Hippocampal formation (tissue), 2 donors: ENCODE measurements around the gene KRT79.
"Not testable (repeated sequence)": the region's sequence is repeated elsewhere in the genome, so short reads cannot be mapped to it uniquely, and the experiment has no call there.

Source experiments
- DNase-seq, 2 donors: peaks; one replicate each; lab custom pipeline; 2025; lab: John Stamatoyannopoulos, UW

KRT79 gene

DNA sequence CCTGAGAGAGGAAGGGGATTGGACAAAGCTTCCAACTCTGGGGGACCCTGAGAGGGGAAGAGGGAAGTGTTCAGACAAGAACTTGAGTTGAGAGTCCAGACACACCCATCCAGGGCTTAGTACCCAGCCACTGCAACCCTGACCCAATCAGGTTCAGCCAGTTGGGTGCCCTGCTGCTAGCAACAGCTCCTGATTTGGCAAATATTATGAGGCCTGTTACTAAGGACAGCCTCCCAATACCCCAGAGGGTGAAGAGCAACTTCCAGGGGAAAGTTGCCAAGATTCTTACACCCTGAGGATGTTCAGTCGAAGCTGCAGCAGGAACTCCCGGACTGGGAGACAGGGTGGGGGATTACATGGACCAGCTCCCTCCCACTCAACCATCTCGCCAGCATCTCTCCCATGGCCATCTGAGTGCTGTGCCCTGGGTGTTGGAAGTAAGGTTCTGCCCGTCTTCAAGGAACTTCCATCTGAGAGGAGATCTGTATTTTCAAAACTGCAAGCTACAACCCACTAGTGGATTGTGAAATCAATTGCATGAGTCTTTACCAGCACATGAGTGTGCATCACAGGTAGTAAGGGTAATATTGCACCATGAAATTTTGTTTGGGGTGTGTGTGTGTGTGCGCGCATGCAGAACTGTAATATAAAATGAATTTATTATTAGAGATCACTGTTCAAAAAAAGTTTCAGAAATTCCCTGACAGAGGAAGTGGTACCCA, 26.2 kb upstream of the KRT79 start:
- no peak for DNase-seq

DNA sequence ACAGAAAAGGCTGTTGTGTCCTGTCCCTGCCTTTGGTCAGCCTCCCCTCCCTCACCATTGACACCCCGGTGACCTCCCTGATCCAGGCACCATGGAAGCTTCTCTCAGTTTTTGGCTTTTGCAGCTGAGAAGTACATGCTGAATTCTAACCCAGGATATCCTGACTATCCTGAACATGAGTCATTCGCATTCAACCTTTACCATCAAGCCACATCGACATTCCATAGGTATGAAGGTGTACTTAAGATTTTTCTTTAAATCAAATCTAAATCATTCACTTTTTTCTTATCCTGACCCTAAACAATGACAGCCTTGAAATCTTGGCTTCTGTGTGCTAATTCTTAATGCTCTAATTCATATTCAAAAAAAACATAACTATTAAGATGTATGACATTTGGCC, 23.4 kb upstream of the KRT79 start:
- no peak for DNase-seq

DNA sequence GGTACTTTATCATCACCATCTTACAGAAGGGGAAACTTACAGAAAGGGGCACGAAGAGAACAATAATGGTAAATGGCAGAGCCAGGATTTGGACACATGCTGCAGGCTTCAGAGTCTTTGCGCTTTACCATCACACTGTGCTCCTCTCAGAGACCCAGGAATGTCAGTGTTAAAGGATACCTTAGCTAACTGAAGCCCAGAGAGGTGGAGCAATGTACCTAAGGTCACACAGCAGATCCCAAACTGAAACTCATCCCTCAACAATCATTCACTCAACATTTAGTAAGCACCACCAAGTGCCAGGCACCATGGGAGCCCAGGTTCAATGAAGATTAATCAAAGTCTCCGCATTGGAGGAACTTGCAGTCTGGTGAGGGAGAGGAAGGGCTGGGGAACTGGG, 22.7 kb upstream of the KRT79 start:
- no peak for DNase-seq

DNA sequence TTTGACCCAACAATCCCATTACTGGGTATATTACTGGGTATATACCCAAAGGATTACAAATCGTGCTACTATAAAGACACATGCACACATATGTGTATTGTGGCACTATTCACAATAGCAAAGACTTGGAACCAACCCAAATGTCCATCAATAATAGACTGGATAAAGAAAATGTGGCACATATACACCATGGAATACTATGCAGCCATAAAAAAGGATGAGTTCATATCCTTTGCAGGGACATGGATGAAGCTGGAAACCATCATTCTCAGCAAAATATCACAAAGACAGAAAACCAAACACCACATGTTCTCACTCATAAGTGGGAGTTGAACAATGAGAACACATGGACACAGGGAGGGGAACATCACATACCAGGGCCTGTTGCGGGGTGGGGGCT, 22.0 kb upstream of the KRT79 start:
- DNase-seq = not testable (repeated sequence)

DNA sequence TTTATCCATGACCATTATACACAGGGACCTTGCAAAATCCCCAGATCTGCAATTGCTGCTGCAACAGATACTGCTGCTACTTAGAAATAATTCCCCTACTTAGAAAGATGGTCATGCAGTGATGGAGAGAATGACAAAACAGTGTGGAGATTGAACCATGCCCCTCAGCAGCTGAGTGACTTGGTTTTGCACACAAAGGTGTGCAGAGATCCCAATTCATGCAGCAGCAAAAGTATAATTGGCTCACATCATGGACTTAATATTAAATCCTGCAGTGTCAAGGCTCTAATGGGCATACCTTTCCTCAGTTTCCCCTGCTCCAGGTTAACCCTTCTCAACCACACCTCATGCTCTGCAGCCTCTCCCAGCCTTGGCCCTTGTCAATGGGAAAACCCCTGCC, 17.7 kb upstream of the KRT79 start:
- no peak for DNase-seq

DNA sequence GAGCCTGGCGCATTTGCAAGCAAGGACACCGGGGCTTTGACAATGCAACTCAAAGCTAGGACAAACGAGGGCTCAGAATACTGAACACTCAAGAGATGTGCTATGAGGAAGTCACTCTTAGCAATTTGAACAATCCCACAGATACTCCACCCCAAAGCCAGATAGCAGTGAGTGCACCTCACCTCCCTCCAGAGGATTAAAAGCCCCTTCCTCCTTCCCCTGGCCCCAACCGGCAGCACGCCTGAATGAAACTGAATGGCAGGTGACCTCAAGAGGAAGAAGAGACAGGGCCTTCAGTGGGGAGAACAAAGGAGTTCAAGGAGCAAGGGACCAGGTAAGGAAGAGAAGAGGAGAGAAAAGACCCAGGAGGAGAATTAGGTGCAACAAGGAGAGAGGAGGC, 16.6 kb upstream of the KRT79 start:
- DNase-seq = no peak

DNA sequence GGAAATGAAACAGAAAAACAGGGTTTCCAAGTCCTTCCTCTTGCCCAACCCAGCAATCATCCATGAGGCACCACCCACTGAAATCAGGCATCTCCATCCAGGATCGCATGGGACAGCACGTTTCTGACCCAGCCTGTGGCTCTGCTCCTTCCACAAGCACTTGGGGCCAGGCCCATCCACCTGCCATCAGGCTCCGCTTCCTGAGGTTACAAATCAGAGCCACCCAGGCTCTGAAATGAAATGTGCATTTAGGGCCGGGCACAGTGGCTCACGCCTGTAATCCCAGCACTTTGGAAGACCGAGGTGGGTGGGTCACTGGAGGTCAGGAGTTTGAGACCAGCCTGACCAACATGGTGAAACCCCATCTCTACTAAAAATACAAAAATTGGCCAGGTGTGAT, 15.4 kb upstream of the KRT79 start:
- no peak for DNase-seq

DNA sequence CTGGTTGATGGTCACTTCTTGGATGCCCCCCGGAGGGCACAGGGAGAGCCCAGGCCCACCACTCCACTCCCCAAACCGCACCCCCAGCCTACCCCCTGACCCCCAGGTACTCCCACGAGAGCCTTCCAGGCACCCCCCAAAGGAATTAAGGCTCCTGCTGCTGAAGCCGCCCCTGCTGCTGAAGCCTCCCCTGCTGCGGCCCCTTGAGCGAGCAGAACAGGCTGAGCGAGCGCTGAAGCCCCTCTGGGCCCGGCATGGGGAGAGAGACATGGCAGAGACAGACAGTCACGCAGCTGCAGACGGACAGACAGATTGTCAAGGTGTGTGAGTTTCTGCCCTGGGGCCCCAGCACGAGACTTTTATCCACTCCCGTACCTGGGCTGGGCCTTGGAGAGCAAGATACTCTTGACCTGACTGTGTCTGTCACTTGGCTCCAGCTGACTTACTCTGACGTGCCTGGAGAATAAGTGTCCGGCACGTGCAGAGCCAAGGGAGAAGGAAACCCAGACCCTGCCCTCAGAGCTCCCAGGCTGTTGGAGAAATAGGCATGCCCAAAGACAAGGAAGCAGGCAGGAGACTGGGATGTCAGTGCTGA, 14.6 kb upstream of the KRT79 start, which contains the start of gene KRT78:
Gene KRT78, minus strand, starts transcription at position 334 of the 595 bp plus-strand sequence. Its CDS starts 64 bp downstream, at position 270.
- no peak for DNase-seq

DNA sequence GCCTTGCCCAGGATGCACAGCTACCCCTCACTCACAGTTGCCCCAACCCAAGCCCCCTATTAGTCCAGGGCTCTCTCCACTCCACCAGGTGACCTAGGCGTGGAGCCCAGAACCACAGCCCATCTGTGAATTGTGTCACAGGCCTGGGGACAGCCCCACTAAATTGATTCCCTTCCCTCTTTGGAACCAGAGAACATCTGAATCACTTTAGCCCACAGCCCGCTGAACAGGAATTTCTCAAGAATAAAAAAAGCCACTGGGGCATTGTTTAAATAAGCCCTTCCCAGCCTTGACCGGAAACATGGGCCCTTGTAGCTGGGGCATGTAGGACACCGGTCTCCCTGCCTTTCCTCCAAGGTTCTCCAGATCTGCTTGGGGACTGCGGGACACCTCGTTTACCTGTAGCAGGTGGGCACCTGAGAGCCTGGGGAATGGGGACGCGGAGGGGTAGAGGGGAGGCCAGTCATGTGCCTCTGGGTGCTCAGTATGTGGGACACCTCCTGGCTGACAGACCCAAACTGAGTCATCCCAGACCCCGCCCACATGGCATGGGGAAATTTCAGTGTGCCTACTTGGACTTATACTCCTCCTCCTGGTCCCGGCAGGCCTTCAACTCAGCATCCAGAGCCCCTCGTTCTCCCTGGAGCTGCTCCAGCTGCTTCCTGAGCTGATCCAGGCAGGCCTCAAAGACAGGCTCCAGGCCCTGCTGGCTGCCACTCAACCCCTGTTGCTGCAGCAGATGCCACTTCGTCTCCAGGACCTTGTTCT, 13.4 kb upstream of the KRT79 start:
- DNase-seq = no peak

DNA sequence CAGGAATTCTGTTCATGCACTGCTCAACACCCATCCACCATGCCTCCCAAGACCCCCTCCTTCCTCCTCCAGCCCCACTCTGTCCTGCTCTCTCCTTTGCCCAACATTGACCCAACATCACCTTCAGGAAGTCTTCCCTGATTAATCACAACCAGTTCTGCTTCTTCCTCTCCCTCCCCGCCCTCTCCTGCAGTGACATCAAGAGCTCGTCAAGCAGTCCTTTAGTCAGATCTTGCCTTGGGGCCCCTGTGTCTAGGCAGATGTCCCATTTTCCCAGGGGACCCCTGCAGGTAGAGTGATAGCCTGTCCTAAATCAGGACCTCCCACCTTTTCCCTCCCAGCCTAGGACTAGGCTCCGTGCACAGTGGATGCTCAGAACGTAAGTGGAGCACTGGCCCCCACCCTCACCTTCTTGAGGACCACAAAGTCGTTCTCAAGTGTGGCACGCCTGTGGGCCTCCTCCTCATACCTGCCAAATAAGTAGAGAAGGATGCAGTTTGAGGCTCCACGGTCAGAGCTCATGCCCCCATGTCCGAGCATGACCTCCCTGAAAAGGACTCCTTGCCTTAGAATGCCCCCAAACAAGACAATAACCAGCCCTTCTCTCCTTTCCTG, 12.4 kb upstream of the KRT79 start:
- DNase-seq = no peak

DNA sequence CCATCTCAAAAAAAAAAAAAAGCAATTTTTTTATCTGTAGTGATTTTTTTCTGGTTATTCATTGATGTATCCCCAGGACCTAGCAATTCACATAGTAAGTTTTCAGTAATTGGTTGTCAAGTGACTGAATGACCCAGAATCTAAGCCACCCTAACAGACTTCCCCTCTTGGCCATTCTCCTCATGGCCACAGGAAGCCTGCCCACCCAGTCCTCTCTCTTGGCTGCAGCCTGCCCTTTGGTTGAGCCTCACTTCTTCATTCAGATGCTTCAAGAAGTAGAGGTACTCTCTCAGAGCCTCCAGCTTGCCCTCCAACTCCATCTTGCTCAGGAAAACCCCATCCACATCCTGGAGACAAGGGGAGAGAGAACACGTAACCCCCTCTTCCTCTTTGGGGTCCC, 11.8 kb upstream of the KRT79 start:
- no peak for DNase-seq

DNA sequence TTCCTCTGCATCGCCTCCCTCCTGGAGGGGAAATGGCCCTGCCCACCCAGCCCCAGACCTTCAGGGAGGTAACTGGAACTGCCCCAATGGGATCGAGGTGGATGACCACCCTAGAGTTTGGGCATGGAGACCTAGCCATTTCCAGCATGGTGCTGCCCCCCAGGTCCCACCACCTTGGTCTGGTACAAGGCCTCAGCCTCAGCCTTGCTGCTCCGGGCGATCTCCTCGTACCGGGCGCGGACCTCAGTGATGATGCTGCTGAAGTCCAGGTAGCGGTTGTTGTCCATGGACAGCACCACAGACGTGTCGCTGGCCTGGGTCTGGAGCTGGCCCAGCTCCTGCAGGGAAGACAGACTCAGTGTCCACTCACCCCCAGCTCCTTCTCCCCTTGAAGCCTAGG, 10.3 kb upstream of the KRT79 start:
- DNase-seq = no peak

DNA sequence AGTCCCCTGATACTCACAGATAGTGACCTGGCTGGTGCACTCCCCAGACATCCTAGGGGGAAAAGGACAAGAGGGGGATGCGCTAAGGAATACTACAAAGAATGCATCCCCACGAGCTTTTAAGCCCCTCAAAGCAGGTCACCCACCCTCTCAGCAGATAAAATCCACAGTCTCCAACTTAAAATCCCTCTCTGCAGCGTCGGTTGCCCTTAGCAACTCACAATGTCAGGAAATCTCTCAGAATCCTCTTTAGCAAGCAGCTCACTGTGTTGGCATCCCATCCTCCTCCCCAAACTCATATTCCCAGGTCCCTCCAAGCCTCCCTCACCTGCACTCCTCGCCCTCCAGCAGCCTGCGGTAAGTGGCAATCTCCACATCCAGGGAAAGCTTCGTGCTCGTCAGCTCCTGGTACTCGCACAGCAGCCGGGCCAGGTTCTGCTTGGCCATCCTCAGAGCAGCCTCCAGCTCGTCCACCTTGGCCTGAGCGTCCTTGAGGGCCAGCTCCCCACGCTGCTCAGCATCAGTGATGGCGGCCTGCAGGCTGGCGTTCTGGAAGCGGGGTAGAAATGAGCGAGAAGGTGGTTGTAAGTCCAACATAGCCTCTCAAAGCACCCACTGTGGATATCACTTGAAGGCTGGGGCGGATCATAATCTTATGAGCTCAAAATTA, 5.5 kb upstream of the KRT79 start:
- no peak for DNase-seq

DNA sequence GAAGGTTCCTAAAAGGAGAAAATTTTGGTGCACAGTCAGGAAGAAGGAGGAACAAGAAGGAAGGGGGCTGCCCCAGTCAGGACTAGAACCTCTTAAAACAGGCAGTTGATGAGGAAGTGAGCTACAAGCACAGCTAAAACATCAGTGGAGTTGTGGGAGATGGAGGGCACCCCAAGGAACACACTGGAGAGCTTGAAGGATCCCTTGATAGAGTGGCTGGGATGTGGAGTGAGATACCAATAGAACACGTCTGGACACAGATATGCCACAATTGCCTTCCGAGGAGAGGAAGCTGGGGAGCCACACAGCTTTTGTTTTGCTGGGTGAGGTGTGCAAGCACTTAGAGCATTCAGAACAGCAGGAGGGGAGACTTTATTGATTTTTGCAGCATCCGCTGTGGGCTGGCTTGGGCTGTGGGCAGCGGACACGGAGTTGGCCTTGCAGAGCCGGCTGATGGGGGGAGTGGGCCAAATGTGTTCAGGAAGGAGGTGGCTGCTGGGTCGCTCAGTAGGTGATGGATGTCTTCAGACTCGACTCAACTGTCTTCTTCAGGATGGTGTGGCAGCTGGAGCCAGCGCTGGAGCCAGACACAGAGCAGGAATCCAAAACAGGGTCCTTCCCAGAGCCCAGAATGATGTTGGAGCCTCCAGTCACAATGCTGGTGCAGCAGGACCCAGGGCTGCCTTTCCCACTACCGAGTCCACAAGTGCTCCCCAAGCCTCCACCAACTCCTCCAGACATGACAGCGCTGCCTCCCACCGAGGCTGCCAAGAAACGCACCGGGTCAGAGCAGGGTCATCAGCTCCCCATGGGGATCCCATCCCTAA, 4.7 kb upstream of the KRT79 start:
- no peak for DNase-seq

DNA sequence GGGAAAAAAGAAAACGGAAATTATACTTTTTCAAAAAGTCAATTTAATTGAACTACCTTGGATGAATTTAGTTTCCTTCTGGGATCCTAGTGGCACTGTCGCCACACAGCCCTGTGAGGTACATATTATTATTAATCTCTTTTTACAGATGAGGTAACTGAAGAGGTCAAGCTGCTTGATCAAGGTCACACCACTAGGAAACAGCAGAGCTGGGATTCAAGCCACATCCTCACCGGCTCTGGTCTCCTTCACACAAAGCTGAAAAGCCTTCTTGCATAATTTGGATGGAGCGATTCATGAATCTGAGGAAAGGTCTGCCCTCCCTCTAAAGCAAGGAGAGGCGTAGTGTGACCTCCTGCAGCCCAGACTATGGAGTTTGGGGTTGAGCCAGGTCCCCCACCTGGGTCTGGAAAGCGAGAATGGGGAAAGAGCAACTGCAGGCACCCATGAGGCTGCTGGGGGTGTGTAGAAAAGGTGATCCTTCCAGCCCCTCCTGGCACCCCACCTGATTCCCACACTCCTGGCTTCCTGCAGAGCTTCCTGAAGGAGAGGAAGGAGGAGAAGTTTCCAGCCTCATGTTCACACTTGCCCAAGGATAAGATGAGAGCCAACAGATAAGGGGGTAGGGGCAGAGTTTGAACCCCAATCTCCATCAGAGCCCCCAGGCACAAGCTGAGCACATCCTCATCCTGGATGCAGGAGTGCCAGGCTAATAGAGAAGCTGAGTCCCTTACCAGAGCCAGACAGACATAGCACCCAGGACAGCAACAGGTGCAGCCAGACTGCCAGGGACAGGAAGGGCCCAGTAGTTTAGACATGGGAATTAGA, 3.9 kb upstream of the KRT79 start:
- DNase-seq = no peak

DNA sequence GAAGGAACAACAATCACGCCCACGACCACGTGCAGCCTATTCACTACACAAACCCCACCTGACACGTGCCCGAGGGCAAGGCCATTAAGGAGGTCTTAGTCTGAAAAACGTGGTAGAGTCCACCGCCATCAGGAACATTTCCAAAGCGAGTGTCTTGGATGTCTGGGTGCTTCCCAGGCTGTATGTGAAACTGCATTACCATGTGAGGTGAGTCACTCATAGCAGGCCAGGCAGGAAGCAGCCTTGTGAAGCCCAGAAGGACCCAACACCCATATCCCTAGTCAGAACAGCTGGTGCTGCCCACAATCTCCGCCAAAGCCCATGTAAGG, 3.3 kb upstream of the KRT79 start:
- no peak for DNase-seq

DNA sequence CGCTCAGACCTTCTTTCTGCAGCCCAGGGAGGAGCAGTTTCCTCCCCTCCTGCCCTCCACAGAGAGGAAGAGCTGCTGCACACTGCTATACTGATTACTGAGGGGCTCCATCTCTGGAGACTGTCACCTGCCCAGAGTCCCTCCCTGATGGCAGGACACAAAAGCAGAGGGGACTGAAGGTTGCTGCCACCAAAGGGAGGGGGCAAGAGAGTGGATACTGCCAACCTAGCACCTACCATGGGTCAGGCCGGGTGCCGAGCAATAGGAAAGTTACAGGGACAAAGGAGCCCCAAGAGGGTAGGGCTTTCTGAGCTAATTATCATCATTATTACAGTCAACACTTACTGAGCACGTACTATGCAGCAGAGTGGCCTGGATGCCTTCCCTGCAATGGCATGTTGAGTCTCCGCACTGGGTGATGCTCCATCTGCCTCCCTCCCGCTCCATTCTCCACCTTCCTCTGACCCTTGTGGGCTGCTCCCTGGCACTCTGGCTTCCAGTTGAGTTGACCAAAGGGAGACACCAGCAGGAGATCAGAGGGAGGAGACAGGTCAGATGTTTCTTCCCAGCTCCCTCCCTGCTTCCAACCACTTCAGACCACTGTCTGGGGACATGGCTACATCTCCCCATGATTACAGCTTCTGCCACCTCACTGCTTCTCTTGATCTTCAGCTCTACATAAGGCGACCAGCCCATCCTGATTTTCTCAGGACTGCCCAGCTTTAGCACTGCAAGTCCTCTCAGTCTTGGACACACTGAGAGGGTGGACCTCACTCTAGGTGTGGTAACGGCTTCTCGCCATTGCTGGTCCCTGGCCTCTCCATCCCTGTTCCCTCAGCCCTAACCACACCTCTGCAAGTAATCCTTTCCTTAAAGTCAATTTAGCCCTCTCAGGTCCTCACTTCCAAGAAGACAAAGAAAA, 2.6 kb upstream of the KRT79 start:
- no peak for DNase-seq

DNA sequence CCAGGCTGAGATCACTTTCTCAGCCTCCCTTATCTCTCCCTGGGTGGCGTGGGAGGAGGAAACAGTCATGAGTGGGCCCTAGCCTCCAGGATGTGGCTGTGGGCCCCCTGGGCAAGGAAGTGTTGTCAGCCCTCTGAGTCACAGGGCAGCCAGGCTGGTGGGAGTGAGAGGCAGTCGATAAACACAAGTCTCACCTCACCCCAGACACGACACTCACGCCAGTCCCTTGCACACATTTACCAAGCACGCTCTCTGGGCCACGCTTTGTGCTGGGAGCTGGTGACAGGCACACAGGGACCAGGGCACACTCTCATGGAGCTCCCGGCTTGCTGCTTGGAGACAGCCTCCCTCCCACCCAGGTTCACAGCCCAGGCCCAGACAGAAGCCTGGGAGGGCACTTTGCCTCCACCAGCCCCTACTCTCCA, 1.9 kb upstream of the KRT79 start:
- DNase-seq = no peak

DNA sequence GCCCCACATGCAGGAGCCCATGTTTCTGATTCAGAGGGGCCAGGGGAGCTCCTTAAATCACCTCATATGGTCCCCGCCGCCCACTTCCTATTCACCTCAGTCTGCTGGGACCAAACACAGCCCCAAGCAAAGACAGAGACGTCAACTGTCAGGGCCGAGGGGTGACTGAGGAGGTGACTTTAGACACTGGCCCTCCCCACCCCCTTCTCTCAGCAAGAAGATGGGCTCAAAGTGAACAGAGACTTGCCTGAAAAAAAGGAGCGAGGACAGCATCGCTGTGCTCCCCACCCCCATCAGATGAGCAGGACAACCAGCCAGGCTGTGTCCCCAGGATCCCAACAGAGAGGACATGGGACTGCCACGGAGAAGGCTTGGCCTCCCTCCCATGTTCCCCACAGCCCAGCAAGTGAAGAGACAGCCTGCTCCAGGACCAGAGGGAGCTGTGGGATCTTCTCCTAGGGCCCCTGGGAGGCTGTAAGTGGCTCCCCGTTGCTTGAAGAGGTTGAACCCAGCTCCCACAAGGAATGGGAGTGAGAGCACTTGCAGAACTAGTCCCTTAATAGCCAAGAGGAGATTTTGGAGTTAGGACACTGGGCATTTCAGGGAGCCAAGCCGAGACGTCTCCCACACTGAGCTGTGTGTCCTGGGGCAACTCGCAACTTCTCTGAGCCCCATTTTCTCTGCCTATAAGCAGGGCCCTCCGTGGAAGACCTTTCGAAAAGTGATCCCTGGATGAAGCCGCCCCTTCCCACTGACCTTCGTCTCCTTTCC, 1.3 kb upstream of the KRT79 start:
- no peak for DNase-seq
